ENCODE results near the gene BTBD9. TPM values are rescaled to one million over a fixed set of nuclear protein-coding genes. Genes with fewer than 3 reads are reported as not detected.

Gene BTBD9
- polyA plus RNA-seq, 1 donor: 7.7 TPM

DNA sequence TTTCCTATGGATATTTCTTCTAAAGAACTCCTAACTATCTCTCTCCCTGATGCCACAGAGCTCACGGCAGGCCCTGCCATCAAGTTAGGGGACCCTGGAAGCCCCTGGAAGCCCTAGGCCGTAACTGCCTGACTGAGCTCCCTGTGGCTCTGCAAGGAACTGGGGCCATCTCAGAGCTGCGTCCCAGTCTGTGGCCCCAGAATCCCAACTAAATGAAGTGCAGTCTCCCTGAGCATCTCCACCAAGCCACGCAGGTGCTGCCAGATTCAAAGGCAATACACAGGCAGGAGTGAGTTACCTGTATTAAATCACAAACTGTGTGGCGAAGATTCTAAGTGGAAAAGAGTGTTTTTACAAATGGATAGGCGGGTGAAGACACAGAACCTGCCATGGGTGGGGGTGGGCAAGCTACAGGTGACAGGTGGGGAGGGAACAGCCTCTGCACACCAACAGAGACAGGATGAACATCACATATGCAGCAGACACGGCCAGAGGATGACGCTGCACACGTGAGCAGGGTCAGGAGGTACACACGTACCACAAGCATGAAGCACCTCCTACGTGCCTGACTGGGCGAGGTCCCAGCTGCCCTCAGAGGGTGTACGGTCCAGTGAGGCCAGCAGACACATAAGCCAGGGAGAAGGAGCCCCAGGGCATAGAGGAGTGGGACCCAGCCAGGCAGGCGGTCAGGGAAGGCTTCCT lies 461.7 kb downstream of the BTBD9 start:
- no peak for DNase-seq (ENCODE audit: low read depth)

DNA sequence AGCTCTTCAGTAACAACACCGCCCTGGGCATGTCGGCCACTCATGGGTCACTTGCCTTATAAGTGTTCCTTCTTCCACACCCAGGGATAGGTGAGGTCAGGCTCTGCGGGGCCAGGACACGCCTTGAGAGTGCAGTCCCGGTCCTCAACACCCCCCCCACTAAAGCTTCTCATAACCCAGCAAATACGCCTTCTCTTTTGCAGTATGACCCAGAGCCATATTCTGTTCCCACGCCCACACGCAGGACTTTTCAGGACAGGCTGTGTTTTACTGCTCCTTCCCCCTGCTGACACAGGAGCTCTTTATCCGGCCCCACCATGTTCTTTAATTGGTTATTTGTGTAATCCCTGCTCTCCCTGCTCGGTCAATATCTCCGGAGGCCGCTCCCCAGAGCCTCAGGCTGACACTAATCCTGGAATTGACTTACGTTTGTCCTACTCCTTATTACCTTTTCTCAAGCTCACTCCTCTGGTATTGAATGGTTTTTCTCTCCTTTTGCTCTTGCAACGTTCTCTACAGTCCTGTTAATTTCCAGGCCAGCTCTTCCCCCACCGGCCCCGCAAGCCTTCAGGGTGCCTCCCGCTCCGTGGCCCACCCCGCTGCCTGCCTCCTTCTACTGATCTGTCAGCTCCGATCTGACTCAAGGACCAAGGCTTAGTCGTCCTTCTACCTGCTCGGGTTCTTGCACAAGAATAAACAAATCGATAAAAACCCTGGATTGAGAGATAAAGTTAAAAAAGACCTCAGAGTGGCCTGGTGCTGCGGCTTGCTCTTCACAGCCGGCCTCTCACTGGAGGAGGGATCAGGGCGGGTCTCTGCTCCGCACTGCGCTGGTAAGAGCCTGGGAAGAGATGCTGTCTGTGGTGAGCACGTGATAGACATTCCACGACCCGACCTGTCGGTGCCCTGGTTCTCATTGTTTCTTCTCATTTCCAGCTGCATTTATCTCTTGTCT lies 462.7 kb downstream of the BTBD9 start:
- DNase-seq (ENCODE audit: low read depth): no peak

DNA sequence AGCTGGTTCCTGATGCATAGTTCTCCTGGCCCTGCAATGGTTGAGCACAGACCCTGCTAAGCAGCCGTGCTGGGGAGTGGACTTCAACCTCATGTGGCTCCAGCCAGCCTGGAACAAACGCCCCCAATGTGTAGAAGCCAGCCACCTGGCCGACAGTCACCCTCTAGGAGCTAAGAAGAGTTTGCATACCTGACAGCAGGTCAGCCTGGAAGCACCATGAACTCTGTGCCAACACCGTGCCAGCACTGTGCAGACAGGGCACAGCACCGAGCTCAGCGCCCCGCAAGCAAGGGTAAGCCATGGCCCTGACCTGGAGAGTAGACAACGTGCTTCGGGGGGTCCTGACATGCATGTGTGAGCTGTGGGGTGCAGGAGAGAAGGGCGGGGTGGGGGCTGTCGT lies 463.9 kb downstream of the BTBD9 start:
- no peak for DNase-seq (ENCODE audit: low read depth)

DNA sequence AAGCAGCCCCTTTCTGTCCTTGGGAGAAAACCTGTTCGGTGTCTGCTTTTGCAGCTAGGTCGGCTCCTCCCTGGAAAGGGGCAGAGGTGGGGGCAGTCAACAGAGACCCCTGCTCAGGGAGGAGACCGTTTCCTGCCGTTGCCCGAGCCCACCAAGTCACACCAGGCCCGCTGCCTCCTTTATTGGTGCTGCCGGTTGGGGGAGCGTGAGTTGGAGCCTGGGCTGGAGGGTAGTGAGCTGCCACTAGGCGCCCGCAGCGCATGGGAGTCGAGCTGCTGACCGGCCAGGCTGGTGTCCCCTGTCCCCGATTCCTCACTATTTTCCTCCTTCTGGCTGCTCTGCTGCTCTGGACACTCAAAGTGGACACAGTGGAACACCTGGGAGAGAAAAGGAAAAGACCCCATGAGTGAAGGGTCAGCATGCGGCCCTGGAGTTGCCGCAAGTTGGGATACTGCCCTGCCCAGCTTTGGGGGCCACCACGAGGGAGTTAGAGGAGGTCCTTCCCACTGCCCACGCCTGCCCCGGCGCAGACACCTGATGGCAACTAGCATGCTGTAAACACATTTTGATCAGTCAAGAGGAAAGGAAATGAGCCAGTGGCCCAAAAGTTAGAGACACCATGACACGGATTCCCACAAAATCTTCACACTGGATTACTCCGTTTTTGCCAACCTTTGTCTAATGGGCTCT lies 464.8 kb downstream of the BTBD9 start:
- DNase-seq (ENCODE audit: low read depth): no peak

DNA sequence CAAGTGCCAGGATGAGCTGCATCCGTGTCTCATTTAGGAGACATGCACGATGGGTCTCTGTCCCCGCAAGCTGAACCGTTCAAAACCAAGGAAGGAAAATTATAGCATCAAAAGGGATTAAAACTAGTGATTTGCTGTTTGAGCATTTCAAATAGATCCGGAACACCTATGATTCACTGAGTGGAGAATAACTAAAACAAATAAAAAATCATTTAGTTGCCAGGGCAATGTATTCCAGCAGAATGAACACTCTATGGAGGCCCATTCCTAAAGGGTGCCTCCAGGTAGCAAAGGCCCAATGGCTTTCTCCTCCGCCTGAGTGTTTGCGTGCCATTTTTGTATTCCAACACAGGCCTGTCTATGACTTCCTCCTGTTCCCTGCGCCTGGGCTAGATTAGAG lies 465.4 kb downstream of the BTBD9 start:
- no peak for DNase-seq (ENCODE audit: low read depth)

DNA sequence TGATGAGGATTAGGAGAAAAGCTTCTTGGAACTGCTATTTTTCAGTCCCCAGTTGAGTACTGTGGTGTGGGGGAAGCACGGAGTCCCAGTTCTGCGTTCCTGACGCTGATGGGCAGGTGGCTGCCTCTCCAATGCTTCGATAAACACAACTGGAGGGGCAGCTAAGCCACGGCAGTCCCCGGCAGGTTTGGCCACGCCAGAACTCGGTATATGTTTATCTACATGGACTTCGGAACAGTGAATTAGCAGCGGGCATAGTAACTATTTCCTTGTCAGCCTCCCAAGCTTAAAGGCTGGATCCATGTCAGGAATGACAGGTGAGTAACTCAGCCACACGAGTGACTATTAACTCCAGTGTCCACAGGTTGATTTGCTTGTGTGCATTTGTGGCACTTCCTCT lies 465.8 kb downstream of the BTBD9 start:
- no peak for DNase-seq (ENCODE audit: low read depth)

DNA sequence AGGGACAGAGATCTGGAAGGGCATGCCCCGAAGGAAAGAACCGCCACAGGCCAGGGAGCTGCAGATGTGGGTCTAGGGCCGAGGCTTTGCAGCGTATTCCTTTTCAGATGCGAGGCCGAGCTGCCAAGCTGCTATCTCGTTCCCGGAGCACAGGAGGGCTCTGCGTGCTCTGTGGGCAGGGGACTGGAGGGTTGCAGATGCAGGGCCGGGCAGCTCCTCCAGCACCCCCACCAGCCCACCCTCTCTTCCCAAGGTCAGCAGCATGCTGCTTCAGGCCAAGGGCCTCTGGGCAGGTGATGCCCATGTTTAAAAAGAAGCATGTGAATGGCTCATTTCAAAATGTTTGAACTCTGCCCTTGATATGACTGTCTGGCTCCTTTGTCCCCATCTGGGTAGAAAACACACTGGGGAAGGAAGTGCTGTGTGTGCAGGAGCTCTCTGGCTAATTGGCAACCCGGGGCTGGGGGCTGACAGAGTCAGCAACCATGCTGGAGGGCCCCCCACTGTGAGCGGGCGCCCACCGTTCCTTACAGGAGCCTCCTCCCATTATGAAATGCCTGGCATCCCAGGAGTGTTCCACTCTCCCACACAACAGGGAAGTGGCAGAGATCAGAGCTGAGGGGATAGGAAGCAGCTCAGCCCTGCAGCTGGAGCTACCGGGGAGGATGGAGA lies 466.9 kb downstream of the BTBD9 start:
- no peak for DNase-seq (ENCODE audit: low read depth)

DNA sequence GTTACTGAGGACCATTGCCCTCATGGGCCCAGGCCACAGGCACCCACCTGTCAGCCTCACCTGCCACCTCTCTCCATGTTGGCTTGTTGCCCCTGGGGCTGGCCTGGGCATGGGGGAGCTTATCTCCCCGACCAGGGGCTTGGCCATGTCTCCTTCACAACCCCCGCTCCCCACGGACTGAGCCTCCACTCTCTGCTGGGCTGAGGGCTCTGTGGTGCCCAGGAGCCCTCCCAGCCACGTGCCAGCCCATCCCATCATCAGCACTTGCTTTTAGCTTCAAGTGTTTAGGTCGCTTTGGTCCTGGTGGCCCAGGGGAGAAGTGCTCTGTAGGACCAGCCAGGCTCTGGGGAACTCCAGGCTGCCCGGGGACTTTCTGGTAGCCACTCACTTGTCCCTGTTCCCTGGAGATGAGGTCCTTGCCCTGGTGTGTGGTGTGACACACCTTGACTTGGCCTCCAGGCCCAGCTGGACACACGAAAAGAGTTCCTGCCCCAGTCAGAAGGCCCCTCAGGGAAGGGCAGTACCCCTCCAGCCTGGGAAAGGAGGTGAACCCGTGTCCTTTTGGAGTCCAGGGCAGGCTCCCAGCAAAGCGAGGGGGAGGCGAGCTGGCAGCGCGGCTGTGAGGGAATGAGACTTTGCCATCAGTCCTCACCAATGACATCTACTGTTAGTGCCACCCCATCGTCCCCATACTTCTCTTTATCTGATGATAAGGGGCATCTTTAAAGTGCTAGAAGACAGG lies 467.6 kb downstream of the BTBD9 start:
- DNase-seq (ENCODE audit: low read depth): no peak

DNA sequence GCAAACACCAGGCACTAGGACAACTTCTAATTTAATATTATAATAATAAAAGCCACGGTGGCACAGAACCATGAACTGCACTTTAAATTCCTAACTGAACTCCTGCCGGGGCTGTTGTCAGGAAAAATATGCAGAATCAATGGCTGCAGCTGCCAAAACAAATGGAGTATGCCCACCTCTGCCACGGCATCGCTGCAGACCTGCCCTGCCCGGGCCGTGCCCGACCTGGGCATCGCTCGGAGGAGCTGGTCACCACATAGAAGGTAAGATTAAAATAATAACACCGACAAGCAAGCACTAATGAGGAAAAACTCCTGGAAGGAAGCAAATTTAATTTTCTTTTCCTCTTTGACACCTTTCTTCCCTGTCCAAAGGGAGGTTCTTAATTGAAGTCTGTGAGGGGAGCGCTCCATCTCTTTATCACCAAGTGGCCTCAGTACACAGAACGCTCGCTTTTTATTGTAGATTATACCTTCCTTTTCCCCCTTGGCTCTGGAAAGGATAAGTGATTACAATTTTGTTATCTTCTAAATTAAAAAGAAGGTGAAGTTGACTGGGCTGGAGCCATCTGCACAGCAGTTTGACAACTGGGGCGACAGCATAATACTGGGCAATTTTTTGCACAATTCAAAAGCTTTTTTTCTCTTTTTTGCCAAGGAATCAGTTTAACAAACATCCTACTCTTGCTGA lies 468.9 kb downstream of the BTBD9 start:
- DNase-seq (ENCODE audit: low read depth): no peak

DNA sequence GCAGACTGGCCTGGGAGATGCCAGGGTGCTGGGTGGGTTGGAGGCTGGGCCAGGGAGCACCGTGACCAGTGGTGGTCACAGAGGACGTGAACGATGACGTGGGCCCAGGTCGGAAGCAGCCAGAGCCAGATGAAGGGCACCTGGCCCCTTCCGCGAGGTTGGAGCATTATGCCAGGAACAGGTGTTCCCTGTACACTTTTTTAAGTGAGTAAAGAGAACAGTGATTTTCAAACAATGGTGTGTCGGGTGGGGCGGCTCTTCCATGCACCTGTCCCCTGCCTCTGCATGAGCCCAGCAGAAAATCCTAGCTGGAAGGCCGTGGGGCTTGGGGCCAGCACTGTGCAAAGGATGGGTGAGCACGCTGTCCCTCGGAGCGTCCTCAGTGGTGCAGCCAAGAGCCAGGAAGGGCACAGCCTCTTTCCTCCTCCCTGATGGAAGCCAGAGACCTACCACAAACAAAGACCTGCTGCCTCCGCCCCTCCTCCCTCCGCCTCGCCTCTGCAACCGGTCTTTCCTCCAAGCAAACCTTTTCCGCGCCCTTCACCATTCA lies 469.7 kb downstream of the BTBD9 start:
- DNase-seq (ENCODE audit: low read depth): no peak

DNA sequence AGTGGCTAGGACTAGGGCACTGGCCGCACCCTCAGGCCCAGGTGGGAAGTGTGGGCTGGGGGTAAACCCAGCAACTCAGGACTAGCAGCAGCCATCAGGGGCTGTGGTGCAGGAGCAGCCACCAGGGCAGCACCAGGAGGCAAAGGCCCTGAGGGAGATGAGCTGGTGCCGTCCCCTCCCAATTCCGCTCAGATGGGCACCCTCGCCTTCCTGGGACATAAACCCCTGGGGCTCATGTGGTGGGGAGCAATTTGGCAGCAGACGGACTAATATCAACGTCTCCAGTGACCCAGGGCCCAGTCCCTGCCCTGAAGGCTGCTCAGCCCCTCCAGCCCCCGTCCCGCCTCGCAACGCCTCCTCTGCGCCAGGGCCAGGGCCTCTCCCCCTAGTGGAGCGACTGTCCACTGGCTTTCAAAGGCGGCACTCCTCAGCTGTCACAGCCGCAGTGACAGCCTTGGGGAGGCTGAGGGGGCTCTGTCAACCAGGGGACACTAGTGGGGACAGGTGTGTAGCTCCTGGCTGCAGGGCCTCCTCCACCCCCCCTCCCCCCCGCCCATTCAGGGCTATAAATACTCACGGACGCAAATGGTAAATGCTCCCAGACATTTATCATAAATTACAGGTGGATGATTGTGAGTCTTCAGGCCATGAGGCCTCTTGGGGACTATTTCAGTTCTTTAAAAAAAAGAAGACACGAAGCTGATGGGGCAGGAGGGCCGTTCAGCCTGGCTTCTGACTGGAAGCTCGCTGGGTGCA lies 470.3 kb downstream of the BTBD9 start:
- DNase-seq (ENCODE audit: low read depth): no peak

DNA sequence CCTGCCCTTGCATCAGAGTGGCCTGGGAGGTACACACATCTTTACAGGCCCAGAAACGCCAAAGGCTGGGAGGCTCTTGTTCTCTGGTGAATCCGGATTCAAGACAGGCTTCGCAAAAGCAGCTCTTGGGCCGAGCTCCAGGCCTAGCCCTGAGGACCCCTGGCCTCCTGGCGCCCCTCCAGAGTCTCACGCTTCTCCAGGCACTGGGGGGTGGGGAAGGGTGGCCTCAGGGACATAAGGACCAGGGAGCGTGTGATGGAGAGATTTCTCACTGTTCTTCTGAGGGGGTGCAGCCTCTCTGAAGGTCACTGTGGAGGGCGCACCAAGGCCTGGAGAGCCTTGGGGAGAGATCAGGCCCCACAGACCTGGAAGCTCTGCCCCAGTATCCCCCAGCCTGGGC lies 471.0 kb downstream of the BTBD9 start:
- DNase-seq (ENCODE audit: low read depth): no peak

DNA sequence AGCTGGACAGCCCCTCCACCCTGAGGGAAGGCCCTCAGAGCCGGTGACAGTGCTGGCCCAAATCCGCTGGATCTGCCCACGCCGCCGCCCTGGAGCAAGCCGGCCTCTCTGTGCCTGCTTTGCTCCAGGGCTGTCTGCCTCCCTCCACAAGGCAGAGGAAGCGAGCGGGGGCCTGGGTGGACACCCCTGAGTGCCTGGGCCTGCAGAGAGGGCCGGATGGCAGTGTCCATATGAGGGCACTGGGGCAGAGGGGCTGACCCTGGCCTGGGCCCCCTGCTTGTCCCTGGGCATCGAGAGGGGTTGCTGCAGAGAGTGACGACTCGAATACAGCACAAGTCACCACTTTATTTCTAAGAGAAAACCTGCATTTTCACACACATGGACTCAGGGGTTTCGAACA lies 471.6 kb downstream of the BTBD9 start:
- DNase-seq (ENCODE audit: low read depth): no peak

DNA sequence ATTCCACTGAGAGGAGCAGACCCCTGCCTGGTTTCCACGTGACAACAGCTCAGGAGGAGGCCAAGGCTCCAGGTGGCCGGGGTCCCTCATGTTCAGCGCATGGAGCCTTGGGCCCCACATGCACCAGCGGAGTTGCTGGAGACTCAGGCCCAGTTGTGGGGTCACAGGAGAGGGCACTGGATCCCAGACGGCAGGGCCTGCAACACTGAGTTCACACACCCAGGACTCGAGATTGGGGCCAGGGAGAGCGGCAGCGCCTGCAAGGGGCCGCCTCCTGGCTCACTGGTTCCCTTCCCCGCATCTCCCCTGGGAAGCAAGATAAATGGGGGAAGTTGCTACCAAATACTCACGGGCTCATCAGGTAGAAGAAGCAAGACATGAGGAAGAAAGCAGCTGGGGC lies 472.1 kb downstream of the BTBD9 start:
- DNase-seq (ENCODE audit: low read depth): no peak

DNA sequence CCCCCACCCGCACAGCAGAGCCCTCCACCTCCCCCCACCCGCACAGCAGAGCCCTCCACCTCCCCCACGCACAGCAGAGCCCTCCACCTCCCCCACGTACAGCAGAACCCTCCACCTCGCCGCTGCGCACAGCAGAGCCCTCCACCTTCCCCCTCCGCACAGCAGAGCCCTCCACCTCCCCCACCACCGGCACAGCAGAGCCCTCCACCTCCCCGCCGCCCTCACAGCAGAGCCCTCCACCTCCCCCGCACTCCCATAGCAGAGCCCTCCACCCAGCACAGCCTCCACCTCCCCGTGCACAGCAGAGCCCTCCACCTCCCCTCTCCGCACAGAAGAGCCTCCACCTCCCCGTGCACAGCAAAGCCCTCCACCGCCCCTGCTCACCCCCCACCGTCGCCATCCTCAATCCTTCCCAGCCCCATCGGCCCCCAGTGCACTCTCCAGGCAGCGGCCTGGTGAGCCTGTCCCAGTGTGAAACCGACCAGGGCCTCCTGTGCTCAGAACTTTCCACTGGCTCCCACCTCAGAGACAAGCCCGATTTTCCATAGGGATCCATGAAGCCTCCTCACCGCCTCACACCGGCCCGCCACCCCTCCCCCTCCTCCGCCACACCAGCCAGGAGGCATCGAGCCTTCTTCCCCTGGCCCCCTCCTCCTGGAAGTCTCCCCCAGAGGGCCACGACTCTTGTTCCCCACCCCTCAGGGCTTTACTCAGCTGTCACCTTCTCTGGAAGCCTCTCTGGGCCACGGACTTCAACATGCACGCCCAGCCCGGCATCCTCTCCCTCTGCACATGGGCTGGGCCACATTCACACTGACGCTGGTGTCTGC lies 473.1 kb downstream of the BTBD9 start:
- DNase-seq (ENCODE audit: low read depth): no peak

DNA sequence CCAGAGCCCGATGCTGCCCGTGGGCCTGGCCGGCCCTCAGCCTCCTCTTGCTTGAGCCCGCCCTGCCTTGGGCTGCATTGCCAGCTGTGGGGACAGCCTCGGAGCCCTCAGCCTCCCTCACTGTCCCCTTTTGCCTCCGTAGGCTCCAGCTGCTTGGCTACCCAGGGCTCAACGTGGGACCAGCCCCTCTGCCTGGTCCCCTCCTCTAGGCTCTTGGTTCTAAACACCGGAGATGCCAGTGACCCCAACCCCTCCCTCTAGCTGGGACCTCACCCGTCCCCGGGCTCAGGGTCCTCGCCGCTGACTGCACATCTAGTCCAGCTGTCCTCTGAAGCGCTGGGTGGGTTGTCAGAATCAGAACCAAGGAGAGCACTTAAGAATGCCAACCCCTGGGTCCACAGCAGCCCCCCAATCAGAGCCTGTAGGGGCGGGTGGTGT lies 475.0 kb downstream of the BTBD9 start:
- DNase-seq (ENCODE audit: low read depth): no peak

DNA sequence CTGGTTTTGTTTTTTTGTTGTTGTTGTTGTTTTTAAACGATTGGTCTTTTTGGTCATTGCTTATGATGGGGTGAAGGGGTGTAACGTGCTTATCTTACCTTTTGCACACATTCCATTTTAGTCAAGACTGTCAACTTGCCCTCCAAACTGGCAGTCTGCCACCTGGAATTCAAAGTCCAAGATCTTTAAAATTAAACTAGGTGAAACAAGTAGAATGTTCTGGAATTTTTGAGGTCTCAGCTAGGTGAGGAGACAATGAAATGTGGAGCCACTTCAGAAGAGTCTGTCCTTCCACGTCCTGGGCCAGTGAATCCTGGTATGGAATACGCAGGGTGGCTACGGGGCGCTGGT lies 475.6 kb downstream of the BTBD9 start:
- no peak for DNase-seq (ENCODE audit: low read depth)
